HG03196 (cell line): ENCODE data around the gene GAL3ST1.
"Not testable (repeated sequence)": the region's sequence is repeated elsewhere in the genome, so short reads cannot be mapped to it uniquely, and the experiment has no call there.

Source experiments
- ATAC-seq: cut with Tn5 transposase; IDR thresholded peaks from one replicate; pipeline ENCODE4 v1.9.1; 2021; ENCODE audit not compliant: unreplicated experiment

The GAL3ST1 gene

DNA sequence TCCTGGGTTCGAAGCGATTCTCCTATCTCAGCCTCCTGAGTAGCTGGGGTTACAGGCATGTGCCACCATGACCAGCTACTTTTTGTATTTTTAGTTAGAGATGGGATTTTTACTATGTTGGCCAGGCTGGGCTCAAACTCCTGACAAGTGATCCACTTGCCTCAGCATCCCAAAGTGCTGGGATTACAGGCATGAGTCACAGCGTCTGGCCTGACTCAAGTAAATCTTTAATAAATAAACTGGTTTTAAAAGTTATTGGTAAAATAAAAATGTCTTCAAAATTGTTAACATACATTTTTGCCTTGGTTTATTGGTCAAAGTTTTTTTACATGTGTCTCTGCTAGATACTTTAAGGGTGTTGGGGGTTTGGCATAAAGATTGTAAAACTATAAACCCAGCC is 24.5 kb upstream of the GAL3ST1 start:
- ATAC-seq = no peak

- no peak for ATAC-seq
These were observed 22.4 kb upstream of the GAL3ST1 start for GRCh38 chr22:30596886-30597285.

GRCh38 chr22:30596199-30596598 is 21.7 kb upstream of the GAL3ST1 start:
- ATAC-seq = no peak

DNA sequence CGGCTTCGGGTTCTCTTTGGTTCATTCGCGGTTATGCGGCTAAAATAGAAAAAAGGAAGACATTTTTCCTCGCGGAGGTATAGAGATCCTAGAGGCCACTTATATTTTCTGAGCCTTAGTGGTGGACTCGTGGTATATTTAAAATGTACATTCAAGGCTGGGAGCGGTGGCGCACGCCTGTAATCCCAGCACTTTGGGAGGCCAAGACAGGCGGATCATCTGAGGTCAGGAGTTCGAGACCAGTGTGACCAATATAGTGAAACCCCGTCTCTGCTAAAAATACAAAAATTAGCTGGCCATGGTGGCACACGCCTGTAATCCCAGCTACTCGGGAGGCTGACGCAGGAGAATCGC is 17.9 kb upstream of the GAL3ST1 start:
- not testable (repeated sequence) for ATAC-seq

DNA sequence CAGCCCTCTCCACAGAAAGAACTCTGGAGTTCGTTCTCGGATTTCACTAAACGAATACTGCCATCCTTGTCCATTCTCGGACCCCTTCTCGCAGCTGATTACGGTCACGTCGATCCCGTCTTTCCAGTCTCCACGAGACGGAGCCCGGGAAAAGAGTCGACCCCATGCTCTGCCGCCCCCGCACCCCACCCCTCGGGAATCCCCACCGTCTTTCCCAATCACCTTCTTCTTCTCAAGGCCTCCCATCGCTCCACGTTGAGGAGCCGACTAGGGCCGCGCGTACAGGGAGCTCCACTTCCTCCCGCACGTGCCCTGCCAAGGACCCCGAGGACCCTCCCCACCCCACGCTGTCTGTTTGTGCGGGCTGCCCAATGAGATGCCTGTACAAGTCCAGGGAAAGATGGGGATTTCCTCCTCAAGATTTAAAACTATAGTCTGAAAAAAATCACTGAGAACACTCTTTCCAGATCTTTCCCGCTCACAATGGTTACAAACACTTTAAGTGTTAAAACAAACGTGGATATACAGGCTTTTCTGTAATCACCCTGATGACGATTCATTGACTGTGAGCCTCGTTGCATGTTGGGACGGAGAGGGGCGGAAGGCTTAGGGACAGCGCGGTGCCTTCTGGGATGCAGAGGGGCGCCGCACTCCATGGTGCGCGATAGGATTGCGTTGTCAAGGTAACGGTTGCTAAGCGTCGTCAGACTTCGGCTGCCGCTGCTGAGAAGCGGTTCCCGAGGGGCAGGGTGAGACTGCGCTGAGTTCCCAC is 17.3 kb upstream of the GAL3ST1 start, which contains the start of gene PES1:
TSS of gene PES1 (minus strand) at position 323 of the 772 bp plus-strand sequence. CDS start at position 246, 77 bp downstream.
- ATAC-seq = peak; percentile 91

DNA sequence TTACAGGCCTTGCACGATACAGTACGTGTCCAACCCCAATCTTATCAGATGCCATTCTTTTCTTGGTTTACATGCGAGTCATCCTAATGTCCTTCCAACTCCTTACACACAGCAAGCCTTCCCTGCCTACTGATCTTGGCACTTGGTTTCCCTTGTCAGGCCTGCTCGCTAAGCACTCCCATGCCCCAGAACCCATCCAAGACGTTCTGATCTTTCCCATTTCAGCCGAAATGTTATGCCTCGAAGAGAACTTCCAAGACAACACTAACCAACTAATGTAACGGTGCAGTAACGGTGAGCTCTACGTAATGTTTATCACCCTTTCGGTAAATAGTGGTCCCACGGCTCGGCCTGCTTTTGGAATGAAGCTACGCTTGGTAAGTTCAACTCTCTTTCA is 16.7 kb upstream of the GAL3ST1 start:
- no peak for ATAC-seq

DNA sequence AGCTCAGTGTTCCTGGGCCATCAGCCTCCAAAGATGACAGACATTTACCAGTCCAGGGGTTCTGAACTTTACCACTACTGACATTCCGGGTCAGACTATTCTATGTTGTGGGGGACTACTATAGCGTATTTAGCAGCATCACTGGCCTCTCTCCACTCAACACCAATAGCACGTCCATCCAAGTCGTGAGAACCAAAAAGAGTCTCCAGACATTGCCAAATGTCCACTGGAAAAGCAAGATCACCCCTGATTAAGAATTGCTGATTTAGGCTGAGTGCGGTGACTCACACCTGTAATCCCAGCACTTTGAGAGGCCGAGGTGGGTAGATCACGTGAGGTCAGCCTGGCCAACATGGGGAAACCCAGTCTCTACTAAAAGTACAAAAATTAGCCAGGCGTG is 11.9 kb upstream of the GAL3ST1 start:
- no peak for ATAC-seq

GRCh38 chr22:30584441-30584840 is 10.0 kb upstream of the GAL3ST1 start:
- no peak for ATAC-seq

- ATAC-seq = no peak
These were observed 8.5 kb upstream of the GAL3ST1 start for GRCh38 chr22:30582788-30583545.

- no peak for ATAC-seq
These were observed 7.6 kb upstream of the GAL3ST1 start for GRCh38 chr22:30582051-30582450.

- no peak for ATAC-seq
These were observed 6.4 kb upstream of the GAL3ST1 start for GRCh38 chr22:30580896-30581295.

DNA sequence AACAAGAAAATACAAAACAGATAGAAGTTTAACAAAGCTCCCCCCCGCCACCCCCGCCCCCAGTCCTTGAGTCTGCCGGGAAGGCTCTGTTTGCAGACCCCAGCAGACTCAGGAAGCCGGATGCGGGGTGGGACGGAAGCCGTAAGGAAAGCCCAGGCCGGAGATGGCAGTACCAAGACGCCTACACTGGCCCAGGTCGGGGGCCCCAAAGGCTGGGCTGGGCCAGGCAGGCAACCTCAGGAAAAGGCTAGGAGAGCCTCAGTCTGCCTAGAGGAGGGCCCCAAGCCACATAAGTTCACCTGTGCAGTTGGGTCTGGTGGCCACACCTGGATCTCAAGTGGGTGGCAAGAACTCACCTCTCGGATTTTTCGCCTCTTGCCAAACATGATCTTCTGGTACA is 4.0 kb upstream of the GAL3ST1 start:
- no peak for ATAC-seq

- no peak for ATAC-seq
These were observed 1.4 kb upstream of the GAL3ST1 start for GRCh38 chr22:30575859-30576258.

DNA sequence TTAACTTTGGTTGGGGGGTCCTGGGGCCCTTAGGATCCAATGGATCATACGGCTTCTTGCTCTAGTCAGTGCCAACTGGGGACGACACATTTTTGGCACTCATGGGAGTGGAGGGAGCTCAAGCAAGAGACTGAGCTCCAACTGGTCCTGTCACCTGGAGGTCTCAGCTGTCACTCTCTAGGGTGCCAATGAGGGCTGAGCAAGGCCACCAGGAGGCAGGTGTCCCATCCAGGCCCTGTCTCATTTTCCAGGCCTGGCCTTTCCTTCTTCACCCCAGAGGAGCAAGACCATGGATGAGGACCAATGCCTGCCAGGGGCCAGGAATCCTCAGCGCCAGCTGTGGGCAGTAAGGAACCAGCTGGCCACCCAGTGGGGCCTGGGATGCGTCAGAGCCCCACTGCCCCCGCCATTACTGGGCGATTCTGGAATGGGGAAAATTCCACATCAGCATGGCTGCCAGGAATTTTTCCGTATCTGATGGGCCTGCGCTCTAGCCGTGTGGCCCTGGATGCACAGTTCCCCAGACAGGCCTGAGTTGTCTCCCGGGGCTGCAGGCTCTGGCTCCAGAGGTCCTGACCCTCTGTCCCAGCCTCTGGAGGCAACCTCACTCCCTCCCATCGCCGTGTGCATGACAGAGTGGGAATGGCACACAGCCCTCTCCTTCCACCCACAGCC is 669 bp upstream of the GAL3ST1 start:
- no peak for ATAC-seq

GRCh38 chr22:30573594-30574094 is 821 bp downstream of the GAL3ST1 start:
- no peak for ATAC-seq

DNA sequence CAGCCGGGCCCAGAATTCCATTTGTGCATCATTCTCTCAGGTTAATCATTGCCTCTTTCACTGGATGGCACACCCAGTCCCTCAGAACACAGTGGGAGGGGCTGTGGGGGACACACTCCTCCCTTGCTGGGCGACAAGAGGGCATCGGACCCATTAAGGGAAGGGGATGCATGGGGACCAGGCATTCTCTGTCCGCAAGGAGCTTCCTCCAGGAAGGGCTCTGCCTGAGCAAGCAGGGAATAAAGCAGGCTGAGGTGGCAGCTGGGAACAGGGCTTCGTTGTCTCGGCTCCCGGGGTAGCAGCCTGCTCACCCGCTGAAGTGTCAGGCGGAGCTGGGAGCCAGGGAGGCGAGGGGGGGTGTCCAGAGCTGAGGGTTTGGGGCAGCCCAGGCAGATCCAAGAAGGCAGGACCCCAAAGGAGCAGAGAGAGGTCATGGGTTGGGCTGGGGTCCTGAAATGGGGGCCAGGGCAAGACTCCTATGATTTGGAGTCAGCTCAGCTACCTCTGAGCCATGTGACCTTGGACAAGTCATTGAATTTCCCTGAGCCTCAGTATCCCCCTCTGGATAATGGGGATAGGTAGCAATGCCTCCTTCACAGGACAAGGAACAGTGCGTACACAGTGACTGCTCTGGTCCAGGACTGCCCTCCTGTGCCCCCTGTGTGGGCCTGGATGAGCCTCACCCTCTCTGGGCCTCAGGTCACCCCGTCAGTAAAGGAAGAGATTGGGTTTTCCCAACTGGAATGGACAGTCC is 1.4 kb downstream of the GAL3ST1 start:
- no peak for ATAC-seq

DNA sequence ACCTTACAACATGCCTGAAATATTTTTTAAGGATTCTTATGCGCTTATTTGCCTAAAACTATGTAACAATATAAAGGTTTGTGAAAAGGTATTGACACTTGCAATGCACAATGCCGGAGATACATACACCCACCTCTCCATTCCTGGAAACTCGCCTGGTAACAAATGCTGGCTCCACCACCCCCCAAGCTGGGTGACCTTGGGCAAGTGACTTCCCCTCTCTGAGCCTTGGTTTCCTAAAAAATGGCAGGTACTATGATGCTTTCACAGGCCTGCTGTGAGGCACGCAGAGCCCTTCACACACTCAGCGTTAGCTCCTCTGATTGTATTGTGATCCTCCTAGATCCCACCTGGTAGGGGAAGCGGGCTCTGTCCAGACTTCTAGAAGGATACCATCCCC is 2.3 kb downstream of the GAL3ST1 start:
- no peak for ATAC-seq

GRCh38 chr22:30569674-30570202 is 4.7 kb downstream of the GAL3ST1 start:
- ATAC-seq = no peak

DNA sequence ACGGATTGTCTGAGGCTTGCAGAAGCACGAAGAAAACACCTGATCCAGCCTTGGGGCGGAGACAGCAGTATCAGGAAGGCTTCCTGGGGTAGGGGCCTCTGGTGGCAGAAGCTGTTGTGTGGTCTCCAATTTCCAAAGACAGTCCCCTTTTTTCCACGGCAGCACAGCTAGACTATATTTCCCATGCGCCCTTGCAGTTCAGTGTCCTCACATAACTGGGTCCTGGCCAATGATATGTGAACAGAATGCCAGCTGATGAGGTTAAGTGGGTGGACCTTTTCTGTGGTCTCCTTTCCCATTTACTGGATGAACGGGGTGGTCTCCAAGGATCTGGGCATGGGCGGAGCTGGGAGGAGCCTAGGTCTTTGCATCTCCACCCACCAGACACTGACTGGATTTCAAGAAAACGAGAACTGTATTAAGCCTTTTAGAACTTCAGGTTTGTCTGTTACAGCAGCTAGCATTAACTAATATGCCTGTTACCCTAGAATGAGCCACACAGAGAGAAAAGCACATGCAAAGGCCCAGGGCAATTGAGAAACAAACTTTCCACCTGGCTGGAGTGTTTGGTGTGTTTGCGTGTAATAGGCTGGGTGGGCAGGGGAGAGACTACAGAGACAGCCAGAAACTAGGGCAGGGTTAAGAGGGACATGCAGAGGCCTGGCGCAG is 6.2 kb downstream of the GAL3ST1 start:
- no peak for ATAC-seq

DNA sequence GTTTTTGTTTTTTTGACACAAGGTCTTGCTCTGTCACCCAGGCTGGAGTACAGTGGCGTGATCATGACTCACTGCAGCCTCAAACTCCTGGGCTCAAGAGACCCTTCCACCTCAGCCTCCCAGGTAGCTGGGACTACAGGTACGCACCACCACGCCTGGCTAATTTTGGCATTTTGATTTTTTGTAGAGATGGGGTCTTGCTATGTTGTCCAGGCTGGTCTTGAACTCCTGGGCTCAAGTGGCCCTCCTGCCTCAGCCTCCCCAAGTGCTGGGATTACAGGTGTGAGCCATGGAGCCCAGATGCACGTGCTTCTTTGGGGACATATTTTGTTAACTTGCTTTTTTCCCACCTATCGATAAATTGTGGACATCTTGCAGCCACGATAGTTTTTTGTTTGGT is 7.2 kb downstream of the GAL3ST1 start:
- ATAC-seq = not testable (repeated sequence)
